Epithelial cell of proximal tubule (primary cell): Measurements from ENCODE around the gene PRRG2. TPM values are rescaled to one million over a fixed set of nuclear protein-coding genes. Genes with fewer than 3 reads are reported as not detected.

Experiments used
- DNase-seq: peaks from one replicate; pipeline ENCODE4 v3.0.0-alpha.2; 2011; ENCODE audit warnings: low read depth
- H3K4me3 ChIP-seq: 2 replicates; pipeline ENCODE4 v1.5.1; 2011; ENCODE audit warnings: low read depth, mild to moderate bottlenecking, low read length
- total RNA-seq: library from RNA; depleted of rRNA; stranded (reverse); fragments of >200 nt; gene quantifications from 2 replicates; pipeline ENCODE4 v1.2.3, GENCODE V29; 2015
- TF ChIP-seq, protein P1 (sequence below): conservative IDR thresholded peaks from 2 replicates; pipeline ENCODE4 v1.5.1; 2012; ENCODE audit warnings: low read depth, mild to moderate bottlenecking, low read length

PRRG2 gene
- total RNA-seq, 1 donor from 2014 or later, result 1.0 TPM

DNA sequence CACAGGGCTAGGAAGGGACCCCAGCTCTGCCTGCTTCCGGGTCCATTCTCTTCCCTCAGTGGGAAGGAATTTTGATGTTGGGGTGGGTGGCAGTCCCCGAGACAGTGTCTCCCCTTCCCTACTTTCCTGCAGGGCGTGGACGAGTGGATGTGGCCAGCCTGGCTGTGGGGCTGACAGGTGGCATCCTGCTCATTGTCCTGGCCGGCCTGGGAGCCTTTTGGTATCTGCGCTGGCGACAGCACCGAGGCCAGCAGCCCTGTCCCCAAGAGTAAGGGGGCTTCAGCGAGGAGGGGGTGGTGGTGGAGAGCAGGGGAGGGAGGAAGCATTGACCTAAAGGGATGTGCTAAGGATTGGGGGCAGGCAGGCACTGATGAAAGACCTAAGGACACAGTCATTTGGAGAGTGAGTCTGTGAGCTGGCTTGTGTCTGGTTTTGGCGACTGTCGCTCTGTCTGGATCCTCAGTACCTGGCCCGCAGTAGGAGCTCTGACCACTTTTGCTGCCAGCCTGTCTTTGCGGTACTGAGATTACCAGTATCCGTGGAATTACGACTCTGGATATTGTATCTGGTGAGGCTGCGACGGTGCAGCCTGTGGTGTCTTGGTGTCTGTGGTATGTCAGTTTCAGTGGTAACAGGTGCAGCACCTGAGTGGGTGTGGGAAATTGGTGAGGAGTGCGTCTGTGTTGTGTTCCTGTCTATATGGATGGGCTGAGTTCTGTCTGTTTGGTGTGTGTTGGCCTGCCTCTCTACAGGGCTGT is 7.4 kb downstream of the PRRG2 start:
- DNase-seq, result no peak
- TF ChIP-seq, protein P1, sequence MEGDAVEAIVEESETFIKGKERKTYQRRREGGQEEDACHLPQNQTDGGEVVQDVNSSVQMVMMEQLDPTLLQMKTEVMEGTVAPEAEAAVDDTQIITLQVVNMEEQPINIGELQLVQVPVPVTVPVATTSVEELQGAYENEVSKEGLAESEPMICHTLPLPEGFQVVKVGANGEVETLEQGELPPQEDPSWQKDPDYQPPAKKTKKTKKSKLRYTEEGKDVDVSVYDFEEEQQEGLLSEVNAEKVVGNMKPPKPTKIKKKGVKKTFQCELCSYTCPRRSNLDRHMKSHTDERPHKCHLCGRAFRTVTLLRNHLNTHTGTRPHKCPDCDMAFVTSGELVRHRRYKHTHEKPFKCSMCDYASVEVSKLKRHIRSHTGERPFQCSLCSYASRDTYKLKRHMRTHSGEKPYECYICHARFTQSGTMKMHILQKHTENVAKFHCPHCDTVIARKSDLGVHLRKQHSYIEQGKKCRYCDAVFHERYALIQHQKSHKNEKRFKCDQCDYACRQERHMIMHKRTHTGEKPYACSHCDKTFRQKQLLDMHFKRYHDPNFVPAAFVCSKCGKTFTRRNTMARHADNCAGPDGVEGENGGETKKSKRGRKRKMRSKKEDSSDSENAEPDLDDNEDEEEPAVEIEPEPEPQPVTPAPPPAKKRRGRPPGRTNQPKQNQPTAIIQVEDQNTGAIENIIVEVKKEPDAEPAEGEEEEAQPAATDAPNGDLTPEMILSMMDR, result no peak
- H3K4me3 ChIP-seq, result no peak overlapping the region

DNA sequence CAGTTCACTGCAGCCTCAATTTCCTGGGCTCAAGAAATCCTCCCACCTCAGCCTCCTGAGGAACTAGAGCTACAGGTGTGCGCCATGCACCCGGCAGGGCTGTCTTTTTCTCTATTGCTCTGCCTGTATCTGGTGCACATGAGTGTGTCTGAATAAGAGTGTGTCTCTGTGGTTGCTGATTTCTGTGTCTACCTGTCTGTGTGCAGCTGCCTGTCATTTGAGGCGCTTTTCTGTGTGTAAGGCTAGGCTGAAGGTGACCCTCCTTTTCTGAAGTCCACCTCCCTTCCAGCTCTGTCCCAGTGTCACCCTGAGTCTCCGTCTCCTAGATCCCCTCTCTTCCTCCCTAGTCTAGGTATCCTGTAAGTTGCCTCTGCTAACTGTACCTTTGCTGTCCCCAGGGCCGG is 8.4 kb downstream of the PRRG2 start:
- TF ChIP-seq, protein P1, result no peak
- no peak overlapping the region for H3K4me3 ChIP-seq
- no peak for DNase-seq

DNA sequence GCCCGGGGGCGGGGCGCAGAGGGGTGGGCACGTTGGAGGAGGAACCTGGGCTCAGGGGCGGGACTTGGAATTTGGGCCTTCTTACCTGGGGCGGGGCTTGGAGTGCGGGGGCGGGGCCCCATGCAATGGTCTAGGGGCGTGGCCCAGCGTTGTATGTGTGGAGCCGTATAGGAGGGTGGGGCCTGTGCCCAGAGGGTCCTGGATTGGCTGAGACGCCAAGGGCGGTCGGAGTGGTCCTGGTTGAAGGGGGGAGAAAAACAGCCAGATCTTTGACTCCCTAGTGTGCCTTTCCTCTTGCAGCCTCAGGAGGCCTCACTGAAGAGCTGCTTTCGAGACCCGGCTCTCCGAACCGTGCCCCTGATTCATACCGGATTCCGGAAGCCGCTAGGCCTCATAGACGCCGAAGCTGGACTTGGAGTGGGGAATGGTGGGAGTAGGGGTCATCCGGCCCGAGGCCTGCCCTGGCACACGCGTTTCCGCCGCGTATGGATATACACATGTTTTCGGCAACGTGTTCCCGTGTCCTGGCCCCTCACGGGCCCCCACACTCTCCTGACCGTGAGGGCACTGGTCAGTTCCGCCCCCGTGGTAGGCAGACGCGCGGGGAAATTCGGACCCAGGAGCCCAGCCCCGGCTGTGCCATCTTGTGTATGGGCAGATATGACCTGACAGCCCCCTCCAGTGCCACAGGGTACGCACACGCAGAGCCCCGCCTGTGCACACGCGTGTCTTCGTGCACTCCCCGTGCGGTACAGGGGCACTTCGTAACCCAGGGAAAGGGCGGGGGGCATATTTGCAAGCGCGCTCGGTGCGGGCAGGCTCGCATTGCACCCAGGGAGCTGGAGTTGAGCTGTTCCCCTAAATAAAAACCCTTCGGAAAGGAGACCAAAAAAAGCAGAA is 9.2 kb downstream of the PRRG2 start:
- TF ChIP-seq, protein P1, result peak; percentile 10
- DNase-seq, result peak; percentile 71
- H3K4me3 ChIP-seq, result peak overlapping the region; percentile 96

DNA sequence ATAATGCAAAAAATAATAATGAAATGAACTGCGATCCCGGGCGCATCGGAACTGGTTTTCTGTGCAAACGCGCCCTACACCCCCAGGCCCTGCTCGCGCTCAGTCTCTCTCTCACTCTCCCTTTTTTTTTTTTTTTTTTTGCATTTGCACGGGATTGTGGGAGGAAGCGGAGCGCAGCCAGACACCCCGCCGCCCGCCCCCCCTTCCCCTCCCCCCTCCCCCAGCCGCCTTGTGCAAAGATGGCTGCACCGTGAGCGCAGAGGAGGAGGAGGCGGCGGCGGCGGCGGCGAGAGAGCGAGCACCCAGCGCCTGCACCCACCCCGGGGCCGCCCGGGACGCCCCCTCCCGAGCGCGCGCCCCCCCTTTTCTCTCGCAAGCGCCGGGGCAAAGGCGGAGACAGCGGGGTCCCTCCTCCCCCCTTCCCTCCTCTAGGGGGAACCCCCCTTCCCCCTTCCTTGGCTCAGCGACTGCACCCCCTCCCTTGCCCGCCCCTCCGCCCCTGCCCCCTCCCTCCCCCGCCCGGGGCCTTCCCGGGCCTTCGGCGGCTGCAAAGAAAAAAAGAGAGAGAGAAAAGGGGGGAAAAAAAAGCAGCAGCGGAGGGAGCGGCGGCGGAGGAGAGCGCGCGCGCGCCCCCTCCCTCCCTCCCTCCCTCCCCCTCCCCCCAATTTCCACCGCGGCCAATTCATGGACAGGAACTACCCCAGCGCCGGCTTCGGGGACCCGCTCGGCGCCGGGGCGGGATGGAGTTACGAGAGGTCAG is 10.0 kb downstream of the PRRG2 start, which contains the start of gene PRR12:
PRR12 (plus strand) TSS at position 212 of the 760 bp plus-strand sequence; CDS start at position 685, 473 bp downstream.
- H3K4me3 ChIP-seq, result peak within 1 kb of the TSS; percentile 96
- DNase-seq, result no peak
- TF ChIP-seq, protein P1, result no peak

DNA sequence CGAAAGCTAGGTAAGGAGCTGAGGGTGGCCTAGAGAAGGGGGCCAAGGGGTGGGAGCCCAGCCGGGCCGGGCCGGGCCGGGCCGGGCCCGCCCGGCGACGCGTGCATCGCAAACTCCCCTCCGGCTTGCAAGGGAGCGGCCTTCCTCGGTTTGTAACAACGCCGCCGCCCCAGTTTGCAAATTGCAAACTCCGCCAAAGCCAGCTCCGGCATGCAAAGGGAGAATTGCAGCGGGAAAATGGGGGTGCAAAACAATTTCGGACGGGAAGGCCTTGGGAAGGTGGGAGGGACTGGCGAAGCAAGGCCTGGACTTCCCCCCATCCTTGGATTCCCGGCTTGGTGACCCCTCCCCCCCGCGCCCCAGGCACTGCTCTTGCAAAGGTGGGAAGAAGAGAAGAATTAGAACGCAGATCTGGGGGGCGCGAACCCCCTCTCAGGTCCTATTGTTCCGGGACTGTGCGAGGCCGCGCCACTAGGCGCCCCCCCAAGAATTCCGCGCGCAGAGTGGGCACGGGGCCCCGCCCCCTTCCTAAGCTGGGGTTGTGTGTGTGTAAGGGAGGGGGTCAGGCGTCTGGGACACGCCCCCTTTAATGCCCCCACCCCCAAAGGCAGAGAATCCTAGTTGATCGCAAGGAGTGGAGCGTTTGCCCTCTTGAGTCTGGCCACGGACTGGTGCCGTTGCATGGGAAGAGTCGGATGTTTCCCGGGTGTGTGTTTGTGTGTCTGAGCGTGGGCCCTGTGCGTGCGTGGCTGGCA is 10.8 kb downstream of the PRRG2 start:
- no peak for DNase-seq
- TF ChIP-seq, protein P1, result no peak
- H3K4me3 ChIP-seq, result peak overlapping the region; percentile 96
